ENCODE measurements around the gene HMBS.

The HMBS gene

DNA sequence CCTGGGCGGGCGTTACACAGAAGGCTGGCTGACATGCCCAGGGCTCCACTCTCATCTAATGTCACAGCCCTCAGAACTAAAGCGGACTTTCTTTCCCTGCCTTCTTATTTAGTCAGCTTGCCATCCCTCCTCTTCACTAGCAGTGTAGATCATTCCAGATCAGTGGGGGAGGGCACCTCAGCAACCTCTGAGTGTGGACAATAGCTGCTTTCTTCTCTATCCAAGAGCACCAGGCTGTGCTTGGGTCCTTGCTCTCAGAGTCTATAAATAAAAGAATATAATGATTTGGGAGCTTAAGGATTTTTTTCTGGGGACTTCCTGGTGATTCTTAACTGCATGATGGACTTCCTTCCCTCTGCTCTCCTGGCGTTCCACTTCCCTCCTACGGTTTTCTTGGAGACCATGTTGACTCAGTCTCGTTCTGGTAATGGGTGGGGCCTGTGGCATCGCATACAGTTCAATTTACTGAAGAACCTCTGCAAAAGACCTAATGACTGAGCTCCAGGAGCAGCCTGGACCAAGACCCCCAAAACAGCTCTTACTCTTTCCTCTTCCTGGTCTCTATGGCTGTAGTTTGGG, 2.9 kb upstream of the HMBS start:
- no peak overlapping the region for H3K4me3 ChIP-seq (ENCODE audit: low read length)
- peaks cover 21% of the 10 kb centered on the region for H3K36me3 ChIP-seq (ENCODE audit: control insufficient read depth, insufficient read depth, low read length)

DNA sequence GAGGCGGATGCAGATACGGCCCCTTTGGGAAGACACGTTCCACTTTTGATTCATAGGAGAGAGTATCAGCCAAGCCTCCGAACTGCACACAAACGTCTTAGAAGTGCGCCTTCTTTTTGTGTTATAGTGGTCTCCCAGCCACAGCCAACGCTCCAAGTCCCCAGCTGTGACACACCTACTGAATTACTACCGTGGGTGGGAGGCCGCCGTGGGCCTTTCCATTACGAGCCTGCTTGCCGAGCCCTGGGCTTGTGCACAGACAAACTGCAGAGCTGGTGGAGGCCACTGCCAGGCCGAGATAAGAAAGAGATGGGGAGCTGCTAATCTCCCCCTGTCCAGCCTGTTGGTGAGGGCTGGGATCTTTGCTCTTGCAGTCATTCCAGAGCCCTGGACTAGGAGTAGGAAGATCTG, 761 bp downstream of the HMBS start:
- Histone ChIP-seq H3K27me3 (ENCODE audit: control insufficient read depth, insufficient read depth, low read length) (no peaks in the 10 kb centered on the region), H3K9ac (ENCODE audit: low read length) (peak overlapping the region; percentile 76), H3K4me3 (ENCODE audit: low read length) (peak overlapping the region; percentile 81), H3K9me3 (ENCODE audit: control insufficient read depth, low read length) (no peaks in the 10 kb centered on the region), H3K4me1 (ENCODE audit: control insufficient read depth, insufficient read depth, low read length) (peaks cover 14% of the 10 kb centered on the region), H3K36me3 (ENCODE audit: control insufficient read depth, insufficient read depth, low read length) (peaks cover 13% of the 10 kb centered on the region)

More for the DNA sequence above, 2.9 kb upstream of the HMBS start:
- Histone ChIP-seq H3K27me3 (ENCODE audit: control insufficient read depth, insufficient read depth, low read length) (no peaks in the 10 kb centered on the region), H3K4me1 (ENCODE audit: control insufficient read depth, insufficient read depth, low read length) (peaks cover 14% of the 10 kb centered on the region), H3K9me3 (ENCODE audit: control insufficient read depth, low read length) (no peaks in the 10 kb centered on the region), H3K9ac (ENCODE audit: low read length) (no peak overlapping the region)

DNA sequence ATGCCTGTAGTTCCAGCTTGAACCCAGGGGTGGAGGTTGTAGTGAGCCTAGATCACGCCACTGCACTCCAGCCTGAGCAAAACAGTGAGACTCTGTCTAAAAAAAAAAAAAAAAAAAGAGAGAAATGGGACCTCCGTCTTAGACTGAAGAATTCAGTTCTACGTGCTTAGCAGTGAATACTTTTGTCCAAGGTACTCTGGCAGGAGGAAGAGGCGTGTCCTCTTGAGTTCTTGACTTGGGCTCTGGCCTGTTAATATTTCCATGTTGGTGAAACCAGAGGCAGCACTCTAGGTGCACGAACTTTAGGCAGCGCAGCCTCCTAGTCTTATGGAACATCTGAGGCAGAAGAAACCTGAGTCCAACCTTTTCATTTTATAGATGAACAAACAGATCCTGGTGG, 2.4 kb downstream of the HMBS start:
- H3K9ac ChIP-seq (ENCODE audit: low read length): no peak overlapping the region
- H3K9me3 ChIP-seq (ENCODE audit: control insufficient read depth, low read length): no peaks in the 10 kb centered on the region
- H3K4me3 ChIP-seq (ENCODE audit: low read length): no peak overlapping the region
- H3K27me3 ChIP-seq (ENCODE audit: control insufficient read depth, insufficient read depth, low read length): no peaks in the 10 kb centered on the region
- H3K36me3 ChIP-seq (ENCODE audit: control insufficient read depth, insufficient read depth, low read length): no peaks in the 10 kb centered on the region
- H3K4me1 ChIP-seq (ENCODE audit: control insufficient read depth, insufficient read depth, low read length): peaks cover 14% of the 10 kb centered on the region

DNA sequence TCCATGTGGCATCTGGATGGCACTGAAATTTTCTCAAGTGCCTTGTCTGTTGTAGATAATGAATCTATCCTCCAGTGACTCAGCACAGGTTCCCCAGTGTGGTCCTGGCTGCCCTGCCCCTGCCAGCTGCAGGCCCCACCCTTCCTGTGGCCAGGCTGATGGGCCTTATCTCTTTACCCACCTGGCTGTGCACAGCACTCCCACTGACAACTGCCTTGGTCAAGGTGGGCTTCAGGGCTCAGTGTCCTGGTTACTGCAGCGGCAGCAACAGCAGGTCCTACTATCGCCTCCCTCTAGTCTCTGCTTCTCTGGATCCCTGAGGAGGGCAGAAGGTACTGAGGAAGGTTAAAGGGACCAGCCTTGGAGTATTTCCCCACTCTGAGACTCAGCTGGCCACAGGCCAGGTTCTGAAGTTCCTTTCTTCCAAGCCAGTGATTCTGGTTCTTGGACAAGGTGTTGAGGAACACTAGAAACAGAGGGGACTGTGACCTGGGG, 3.1 kb downstream of the HMBS start:
- Histone ChIP-seq H3K9me3 (ENCODE audit: control insufficient read depth, low read length) (no peaks in the 10 kb centered on the region), H3K4me1 (ENCODE audit: control insufficient read depth, insufficient read depth, low read length) (peaks cover 19% of the 10 kb centered on the region), H3K36me3 (ENCODE audit: control insufficient read depth, insufficient read depth, low read length) (no peaks in the 10 kb centered on the region), H3K27me3 (ENCODE audit: control insufficient read depth, insufficient read depth, low read length) (no peaks in the 10 kb centered on the region), H3K4me3 (ENCODE audit: low read length) (no peak overlapping the region), H3K9ac (ENCODE audit: low read length) (no peak overlapping the region)

DNA sequence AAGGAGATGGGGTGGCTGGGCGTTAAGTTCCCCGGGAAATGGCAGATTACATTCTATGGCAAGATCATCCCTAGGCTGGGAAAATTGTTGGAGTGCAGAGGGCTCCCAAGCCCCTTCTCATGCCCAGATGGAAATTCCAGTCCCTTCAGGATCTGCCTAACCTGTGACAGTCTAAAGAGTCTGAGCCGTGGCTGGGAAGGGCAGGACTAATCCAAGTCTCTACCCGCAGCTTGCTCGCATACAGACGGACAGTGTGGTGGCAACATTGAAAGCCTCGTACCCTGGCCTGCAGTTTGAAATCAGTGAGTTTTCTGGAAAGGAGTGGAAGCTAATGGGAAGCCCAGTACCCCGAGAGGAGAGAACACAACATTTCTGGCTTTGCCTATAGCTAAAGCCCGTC, 3.7 kb downstream of the HMBS start:
- Histone ChIP-seq H3K4me1 (ENCODE audit: control insufficient read depth, insufficient read depth, low read length) (peaks cover 26% of the 10 kb centered on the region), H3K36me3 (ENCODE audit: control insufficient read depth, insufficient read depth, low read length) (no peaks in the 10 kb centered on the region), H3K9me3 (ENCODE audit: control insufficient read depth, low read length) (no peaks in the 10 kb centered on the region), H3K9ac (ENCODE audit: low read length) (no peak overlapping the region), H3K27me3 (ENCODE audit: control insufficient read depth, insufficient read depth, low read length) (no peaks in the 10 kb centered on the region), H3K4me3 (ENCODE audit: low read length) (no peak overlapping the region)

DNA sequence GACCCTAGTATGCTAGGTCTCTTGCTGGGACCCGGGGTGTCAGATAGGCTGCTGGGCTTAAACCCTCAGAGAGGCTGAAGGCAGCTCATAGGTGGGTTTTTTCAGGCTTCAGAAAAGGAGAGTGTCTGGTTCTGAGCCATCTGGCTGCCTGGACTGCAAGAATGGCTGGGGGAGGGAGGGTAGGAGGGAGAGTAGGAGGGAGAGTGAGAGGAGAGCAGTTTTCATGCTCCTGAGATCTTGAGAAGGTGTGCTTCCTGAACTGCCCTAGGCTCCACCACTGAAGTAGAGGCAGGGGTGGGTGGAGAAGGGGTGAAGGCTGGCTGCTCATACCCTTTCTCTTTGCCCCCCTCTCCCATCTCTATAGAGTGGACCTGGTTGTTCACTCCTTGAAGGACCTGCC, 4.6 kb downstream of the HMBS start:
- H3K27me3 ChIP-seq (ENCODE audit: control insufficient read depth, insufficient read depth, low read length): no peaks in the 10 kb centered on the region
- H3K36me3 ChIP-seq (ENCODE audit: control insufficient read depth, insufficient read depth, low read length): no peaks in the 10 kb centered on the region
- no peaks in the 10 kb centered on the region for H3K9me3 ChIP-seq (ENCODE audit: control insufficient read depth, low read length)
- no peak overlapping the region for H3K4me3 ChIP-seq (ENCODE audit: low read length)
- H3K9ac ChIP-seq (ENCODE audit: low read length): no peak overlapping the region
- peaks cover 31% of the 10 kb centered on the region for H3K4me1 ChIP-seq (ENCODE audit: control insufficient read depth, insufficient read depth, low read length)

DNA sequence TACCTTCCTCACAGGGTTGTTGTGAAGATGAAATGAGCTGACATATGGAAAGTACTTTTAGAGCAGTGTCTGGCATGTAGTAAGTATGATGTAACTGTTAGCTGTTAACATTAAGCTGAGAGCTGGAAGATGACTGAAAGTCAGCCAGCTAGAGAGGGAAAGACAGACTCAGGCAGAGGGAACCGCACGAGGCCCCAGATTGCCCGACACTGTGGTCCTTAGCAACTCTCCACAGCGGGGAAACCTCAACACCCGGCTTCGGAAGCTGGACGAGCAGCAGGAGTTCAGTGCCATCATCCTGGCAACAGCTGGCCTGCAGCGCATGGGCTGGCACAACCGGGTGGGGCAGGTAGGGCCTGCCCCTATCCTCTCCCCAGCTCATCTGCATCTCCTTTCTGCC, 6.5 kb downstream of the HMBS start:
- Histone ChIP-seq H3K4me3 (ENCODE audit: low read length) (no peak overlapping the region), H3K36me3 (ENCODE audit: control insufficient read depth, insufficient read depth, low read length) (no peaks in the 10 kb centered on the region), H3K9me3 (ENCODE audit: control insufficient read depth, low read length) (no peaks in the 10 kb centered on the region), H3K4me1 (ENCODE audit: control insufficient read depth, insufficient read depth, low read length) (peaks cover 19% of the 10 kb centered on the region), H3K27me3 (ENCODE audit: control insufficient read depth, insufficient read depth, low read length) (no peaks in the 10 kb centered on the region), H3K9ac (ENCODE audit: low read length) (no peak overlapping the region)

DNA sequence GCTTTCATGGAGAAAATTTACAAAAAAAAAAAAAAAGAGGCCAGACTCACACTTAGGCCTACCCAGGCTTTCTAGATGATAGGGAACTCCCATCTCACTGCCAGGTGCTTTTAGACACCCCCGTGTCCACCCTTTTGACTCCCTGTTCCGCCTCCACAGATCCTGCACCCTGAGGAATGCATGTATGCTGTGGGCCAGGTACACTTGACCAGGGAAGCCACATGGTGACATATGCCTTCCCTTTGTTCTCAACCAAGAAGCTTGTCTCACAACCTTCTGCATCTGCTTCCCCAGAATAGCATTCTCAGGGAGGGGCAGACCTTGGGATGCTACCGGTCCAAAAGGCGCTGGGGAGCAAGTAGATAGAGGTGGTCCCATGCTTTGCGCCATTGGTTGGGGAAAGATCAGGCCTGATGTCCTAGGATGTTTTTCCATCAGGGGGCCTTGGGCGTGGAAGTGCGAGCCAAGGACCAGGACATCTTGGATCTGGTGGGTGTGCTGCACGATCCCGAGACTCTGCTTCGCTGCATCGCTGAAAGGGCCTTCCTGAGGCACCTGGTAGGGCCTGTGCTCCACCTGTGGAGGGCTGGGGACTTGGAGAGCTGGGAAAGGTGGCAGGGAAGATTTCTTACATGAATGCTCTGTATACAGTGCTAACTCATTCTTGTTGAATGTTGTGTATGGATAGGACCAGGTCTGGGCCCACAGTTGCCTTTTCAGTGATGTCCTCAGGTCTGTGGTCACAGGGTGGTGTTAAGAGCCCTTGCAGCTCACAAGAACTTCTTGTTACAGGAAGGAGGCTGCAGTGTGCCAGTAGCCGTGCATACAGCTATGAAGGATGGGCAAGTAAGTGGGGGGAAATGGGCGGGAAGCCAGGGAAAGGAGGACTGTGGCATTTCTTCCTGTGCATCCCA, 7.5 kb downstream of the HMBS start:
- H3K4me3 ChIP-seq (ENCODE audit: low read length): no peak overlapping the region
- no peaks in the 10 kb centered on the region for H3K9me3 ChIP-seq (ENCODE audit: control insufficient read depth, low read length)
- no peaks in the 10 kb centered on the region for H3K36me3 ChIP-seq (ENCODE audit: control insufficient read depth, insufficient read depth, low read length)
- H3K9ac ChIP-seq (ENCODE audit: low read length): peak overlapping the region; percentile 70
- H3K27me3 ChIP-seq (ENCODE audit: control insufficient read depth, insufficient read depth, low read length): no peaks in the 10 kb centered on the region
- peaks cover 19% of the 10 kb centered on the region for H3K4me1 ChIP-seq (ENCODE audit: control insufficient read depth, insufficient read depth, low read length)

DNA sequence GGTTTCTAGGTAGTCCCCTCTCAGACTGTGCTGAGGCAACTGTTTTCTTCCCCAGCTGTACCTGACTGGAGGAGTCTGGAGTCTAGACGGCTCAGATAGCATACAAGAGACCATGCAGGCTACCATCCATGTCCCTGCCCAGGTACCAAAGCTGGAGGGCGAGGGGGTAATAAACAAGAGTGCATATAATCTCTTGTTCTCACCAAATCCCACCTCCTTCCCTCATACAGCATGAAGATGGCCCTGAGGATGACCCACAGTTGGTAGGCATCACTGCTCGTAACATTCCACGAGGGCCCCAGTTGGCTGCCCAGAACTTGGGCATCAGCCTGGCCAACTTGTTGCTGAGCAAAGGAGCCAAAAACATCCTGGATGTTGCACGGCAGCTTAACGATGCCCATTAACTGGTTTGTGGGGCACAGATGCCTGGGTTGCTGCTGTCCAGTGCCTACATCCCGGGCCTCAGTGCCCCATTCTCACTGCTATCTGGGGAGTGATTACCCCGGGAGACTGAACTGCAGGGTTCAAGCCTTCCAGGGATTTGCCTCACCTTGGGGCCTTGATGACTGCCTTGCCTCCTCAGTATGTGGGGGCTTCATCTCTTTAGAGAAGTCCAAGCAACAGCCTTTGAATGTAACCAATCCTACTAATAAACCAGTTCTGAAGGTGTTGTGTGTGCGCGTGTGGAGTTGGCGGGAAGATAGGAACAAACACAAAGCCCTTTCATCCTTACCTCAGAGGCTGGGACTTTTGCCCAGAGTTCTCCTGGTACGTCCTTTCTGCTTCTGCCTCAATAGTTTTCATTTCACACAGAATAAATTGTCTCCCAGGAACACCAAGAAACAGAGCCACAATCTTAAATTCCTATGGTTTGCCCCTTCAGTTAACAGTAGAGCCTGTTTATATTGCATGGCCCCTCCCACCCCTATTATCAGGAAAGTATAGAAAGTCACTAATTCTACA, 8.5 kb downstream of the HMBS start:
- Histone ChIP-seq H3K27me3 (ENCODE audit: control insufficient read depth, insufficient read depth, low read length) (no peaks in the 10 kb centered on the region), H3K9me3 (ENCODE audit: control insufficient read depth, low read length) (no peaks in the 10 kb centered on the region), H3K4me1 (ENCODE audit: control insufficient read depth, insufficient read depth, low read length) (peaks cover 19% of the 10 kb centered on the region), H3K4me3 (ENCODE audit: low read length) (peak overlapping the region; percentile 34), H3K9ac (ENCODE audit: low read length) (peak overlapping the region; percentile 70), H3K36me3 (ENCODE audit: control insufficient read depth, insufficient read depth, low read length) (peaks cover 6% of the 10 kb centered on the region)

DNA sequence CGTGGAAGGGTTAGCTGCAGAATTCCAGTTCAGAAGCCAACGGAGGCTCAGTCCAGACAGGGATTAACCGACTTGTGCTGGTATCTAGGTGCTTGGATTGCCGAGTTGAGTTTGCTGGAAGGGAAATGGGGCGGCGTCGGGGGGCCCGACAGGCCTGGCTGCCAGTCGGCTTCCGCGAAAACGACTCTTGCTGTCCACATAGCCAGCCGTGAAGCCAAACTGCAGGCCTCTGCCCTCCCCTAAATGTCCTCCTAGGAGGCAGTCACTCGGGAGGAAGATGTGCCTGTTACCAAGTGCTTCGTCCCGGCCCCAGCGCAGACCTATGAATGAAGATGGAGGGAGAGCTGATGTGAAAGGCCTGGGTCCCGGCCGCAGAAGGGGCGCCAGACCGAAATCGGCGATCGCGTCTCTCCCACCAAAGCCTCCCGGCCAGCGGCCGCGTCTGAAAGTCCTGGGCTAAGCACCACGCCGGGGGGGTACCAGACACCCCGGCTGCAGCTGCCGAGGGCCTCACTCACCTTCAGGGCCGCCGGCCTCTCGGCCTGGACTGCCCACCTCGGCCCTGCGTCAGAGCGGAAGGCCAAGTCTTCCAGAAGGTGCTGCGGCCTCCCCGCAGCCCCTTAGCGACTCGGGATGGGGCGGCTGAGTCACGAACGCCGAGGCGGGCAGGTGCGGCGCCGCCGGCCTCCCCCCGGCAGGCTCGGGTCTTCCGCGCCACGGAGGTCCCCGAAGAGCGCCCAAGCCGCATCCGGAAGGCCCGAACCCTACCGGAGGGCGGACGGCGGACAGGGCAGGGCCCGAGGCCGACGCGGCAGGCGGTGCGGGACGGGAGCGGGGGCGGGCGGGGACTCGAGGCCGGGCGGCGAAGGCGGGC, 9.5 kb downstream of the HMBS start:
- H3K4me1 ChIP-seq (ENCODE audit: control insufficient read depth, insufficient read depth, low read length): peaks cover 19% of the 10 kb centered on the region
- H3K27me3 ChIP-seq (ENCODE audit: control insufficient read depth, insufficient read depth, low read length): no peaks in the 10 kb centered on the region
- H3K36me3 ChIP-seq (ENCODE audit: control insufficient read depth, insufficient read depth, low read length): peaks cover 6% of the 10 kb centered on the region
- H3K9me3 ChIP-seq (ENCODE audit: control insufficient read depth, low read length): no peaks in the 10 kb centered on the region
- H3K9ac ChIP-seq (ENCODE audit: low read length): peak overlapping the region; percentile 70
- peak overlapping the region; percentile 34 for H3K4me3 ChIP-seq (ENCODE audit: low read length)

DNA sequence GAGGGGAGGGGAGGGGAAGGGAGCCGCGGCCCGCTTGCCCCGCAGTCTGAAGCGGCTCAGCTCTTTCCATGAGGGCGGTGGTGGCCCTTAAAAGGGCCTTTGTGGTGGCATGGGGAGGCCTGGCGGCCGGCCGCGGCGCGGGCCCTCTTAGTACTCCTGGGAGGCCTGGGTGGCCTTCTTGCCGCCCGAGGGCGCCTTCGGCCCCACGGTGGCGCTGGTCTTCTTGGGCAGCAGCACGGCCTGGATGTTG, 10.1 kb downstream of the HMBS start:
- Histone ChIP-seq H3K9ac (ENCODE audit: low read length) (peak overlapping the region; percentile 70), H3K27me3 (ENCODE audit: control insufficient read depth, insufficient read depth, low read length) (no peaks in the 10 kb centered on the region), H3K36me3 (ENCODE audit: control insufficient read depth, insufficient read depth, low read length) (peaks cover 6% of the 10 kb centered on the region), H3K9me3 (ENCODE audit: control insufficient read depth, low read length) (no peaks in the 10 kb centered on the region), H3K4me1 (ENCODE audit: control insufficient read depth, insufficient read depth, low read length) (peaks cover 19% of the 10 kb centered on the region), H3K4me3 (ENCODE audit: low read length) (peak overlapping the region; percentile 81)

Measured in mucosa of stomach (tissue), 1 donor.